Measurements from ENCODE around the gene API5.
A peak's percentile ranks its signal among the peaks of the same experiment; 100 is the strongest.

API5 gene

DNA sequence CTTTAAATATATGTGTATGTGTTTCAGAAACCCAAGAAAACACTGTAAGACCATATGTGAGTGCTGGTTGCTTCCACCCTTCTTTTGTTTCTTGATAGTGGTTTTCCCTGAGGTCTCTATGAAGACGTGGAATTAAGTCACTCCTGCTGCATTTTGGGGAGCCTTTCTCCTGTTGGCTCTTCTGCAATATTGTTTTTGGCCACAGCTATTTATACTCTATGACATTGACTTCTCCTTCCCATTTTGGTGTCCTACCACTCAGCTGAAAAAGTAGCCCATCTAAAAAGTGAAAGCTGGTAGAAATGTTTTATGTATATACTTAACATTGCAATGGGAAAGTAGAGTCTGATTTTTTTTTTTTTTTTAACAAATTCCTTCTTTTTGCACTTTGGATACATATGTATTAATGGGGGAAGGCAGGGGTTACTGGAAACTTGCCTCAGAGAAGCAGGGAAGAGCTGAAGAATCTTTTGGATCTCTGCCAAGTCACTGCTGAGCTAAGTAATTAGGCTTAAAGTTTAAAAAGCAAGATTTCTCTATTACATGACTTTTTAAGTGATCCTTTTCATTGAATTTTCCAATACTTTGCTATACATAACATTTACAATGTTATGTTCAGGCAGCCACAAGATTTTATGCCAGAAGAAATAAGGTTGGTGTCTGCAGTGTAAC is 48.7 kb downstream of the API5 start:
- no peak overlapping the region for H3K27ac ChIP-seq (ENCODE audit: low read depth, low read length)
- H3K36me3 ChIP-seq (ENCODE audit: control insufficient read depth, insufficient read depth, low read length) = peaks cover 6% of the 10 kb centered on the region; the same call in 1 of the 2 replicates
- peak overlapping the region; percentile 85 for H3K4me3 ChIP-seq (ENCODE audit: low read depth, low read length)
- peaks cover 21% of the 10 kb centered on the region for H3K4me1 ChIP-seq (ENCODE audit: control insufficient read depth, insufficient read depth, low read length)
- no peaks in the 10 kb centered on the region for H3K9me3 ChIP-seq (ENCODE audit: control insufficient read depth, insufficient read depth, low read depth, low read length)
- H3K9ac ChIP-seq (ENCODE audit: low read length) = no peak overlapping the region
- no peaks in the 10 kb centered on the region for H3K27me3 ChIP-seq (ENCODE audit: control insufficient read depth, insufficient read depth, low read length)

DNA sequence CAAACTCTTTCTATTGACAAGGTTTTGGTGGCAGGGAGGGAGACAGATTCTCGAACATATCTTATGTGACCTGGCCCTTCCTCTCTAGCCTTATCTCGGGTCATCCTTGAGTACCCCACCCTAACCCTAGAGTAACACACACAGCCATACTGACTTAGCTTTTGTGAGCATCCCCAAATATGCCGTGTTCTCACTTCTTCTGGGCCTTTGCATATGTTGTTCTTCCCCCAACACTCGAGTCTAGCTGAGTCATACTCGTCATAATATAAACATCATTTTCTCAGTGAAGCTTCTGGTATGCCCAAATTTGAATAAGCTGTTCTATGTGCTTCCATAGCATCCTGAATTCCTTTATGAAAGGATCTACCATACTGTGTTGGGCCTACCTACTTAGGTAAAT is 54.9 kb downstream of the API5 start:
- H3K4me3 ChIP-seq (ENCODE audit: low read depth, low read length) = no peak overlapping the region
- H3K4me1 ChIP-seq (ENCODE audit: control insufficient read depth, insufficient read depth, low read length) = no peaks in the 10 kb centered on the region
- H3K27me3 ChIP-seq (ENCODE audit: control insufficient read depth, insufficient read depth, low read length) = no peaks in the 10 kb centered on the region
- peaks cover 18% of the 10 kb centered on the region for H3K36me3 ChIP-seq (ENCODE audit: control insufficient read depth, insufficient read depth, low read length)
- H3K9me3 ChIP-seq (ENCODE audit: control insufficient read depth, insufficient read depth, low read depth, low read length) = no peaks in the 10 kb centered on the region
- no peak overlapping the region for H3K27ac ChIP-seq (ENCODE audit: low read depth, low read length)
- no peak overlapping the region for H3K9ac ChIP-seq (ENCODE audit: low read length)

DNA sequence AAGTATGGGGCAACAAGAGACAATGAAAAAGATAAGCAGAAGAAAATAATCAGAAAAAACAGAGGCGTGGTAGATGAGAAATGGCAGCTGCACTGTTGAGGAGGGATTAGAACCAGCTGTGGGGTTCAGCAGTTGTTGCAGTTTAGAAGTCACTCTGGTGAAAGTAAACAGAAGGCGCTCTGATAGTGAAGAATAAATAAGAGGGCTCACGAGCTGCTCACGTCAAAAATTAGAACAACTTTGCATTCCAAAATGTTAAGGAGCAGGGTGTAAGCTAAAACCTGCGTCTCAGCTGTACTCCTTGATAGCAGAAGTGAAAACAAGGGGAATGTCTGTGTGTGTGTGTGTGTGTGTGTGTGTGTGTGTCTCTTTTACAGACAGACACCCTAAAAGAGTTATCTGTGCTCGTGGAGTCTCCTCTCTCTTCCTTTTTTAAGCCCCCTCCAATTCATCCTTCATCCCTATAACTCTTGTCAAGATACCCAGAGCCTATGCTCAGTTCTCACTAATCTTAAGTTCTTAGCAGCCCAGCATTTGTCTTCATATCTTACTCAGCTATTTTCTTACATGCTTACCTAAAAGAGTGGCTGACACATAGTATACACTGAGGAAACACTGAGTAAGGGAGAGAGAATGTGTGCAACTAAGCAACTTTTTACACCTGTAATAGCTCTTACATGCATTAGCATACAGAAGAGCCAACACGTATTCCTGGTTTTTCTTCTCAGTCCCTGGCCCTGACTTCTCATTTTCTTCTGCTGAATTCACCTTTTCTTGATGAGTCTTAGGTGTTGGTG is 55.8 kb downstream of the API5 start:
- H3K4me1 ChIP-seq (ENCODE audit: control insufficient read depth, insufficient read depth, low read length) = no peaks in the 10 kb centered on the region
- peaks cover 20% of the 10 kb centered on the region for H3K36me3 ChIP-seq (ENCODE audit: control insufficient read depth, insufficient read depth, low read length)
- H3K4me3 ChIP-seq (ENCODE audit: low read depth, low read length) = no peak overlapping the region
- no peak overlapping the region for H3K9ac ChIP-seq (ENCODE audit: low read length)
- H3K27me3 ChIP-seq (ENCODE audit: control insufficient read depth, insufficient read depth, low read length) = no peaks in the 10 kb centered on the region
- no peaks in the 10 kb centered on the region for H3K9me3 ChIP-seq (ENCODE audit: control insufficient read depth, insufficient read depth, low read depth, low read length)
- no peak overlapping the region for H3K27ac ChIP-seq (ENCODE audit: low read depth, low read length)

DNA sequence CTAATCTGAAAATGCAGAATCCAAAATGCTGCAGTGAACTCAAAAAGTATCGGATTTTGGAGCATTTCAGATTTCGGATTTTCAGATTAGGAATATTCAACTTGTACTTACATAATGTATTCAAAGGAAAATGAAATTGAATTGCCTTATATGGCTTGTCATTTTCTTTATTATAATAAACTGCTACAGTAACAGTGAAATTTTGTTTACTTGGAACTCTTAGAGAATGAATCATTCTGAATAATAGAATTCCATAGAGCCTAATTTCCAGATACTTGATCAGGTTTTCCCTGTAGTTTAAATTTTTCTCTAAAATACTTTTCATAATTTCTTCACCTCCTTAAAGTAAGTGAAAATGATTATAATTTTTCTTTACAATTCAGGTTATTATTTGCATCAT is 64.3 kb downstream of the API5 start:
- no peak overlapping the region for H3K9ac ChIP-seq (ENCODE audit: low read length)
- H3K27me3 ChIP-seq (ENCODE audit: control insufficient read depth, insufficient read depth, low read length) = no peaks in the 10 kb centered on the region
- H3K4me3 ChIP-seq (ENCODE audit: low read depth, low read length) = no peak overlapping the region
- H3K9me3 ChIP-seq (ENCODE audit: control insufficient read depth, insufficient read depth, low read depth, low read length) = no peaks in the 10 kb centered on the region
- no peak overlapping the region for H3K27ac ChIP-seq (ENCODE audit: low read depth, low read length)
- H3K4me1 ChIP-seq (ENCODE audit: control insufficient read depth, insufficient read depth, low read length) = peaks cover under 1% of the 10 kb centered on the region; the same call in 1 of the 2 replicates
- peaks cover 13% of the 10 kb centered on the region; the same call in 1 of the 2 replicates for H3K36me3 ChIP-seq (ENCODE audit: control insufficient read depth, insufficient read depth, low read length)

DNA sequence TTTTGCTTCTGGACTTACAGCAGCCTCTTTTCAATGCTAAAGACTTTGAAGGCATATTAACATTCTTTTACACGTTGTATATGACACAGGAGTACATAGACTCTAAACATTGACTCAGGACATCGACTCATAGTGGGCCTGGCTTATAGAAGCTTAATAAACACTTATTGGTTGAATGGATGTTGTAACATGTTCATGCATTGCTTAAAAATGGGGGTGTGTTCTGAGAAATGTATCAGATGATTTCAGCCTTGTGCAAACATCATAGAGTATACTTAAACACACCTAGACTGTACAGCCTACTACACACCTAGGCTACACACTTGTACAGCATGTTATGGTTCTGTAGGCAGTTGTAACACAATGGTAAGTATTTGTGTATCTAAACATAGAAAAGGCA is 64.8 kb downstream of the API5 start:
- Histone ChIP-seq H3K27me3 (ENCODE audit: control insufficient read depth, insufficient read depth, low read length) (no peaks in the 10 kb centered on the region), H3K9ac (ENCODE audit: low read length) (no peak overlapping the region), H3K27ac (ENCODE audit: low read depth, low read length) (no peak overlapping the region), H3K36me3 (ENCODE audit: control insufficient read depth, insufficient read depth, low read length) (peaks cover 13% of the 10 kb centered on the region), H3K9me3 (ENCODE audit: control insufficient read depth, insufficient read depth, low read depth, low read length) (no peaks in the 10 kb centered on the region), H3K4me1 (ENCODE audit: control insufficient read depth, insufficient read depth, low read length) (peaks cover 6% of the 10 kb centered on the region), H3K4me3 (ENCODE audit: low read depth, low read length) (no peak overlapping the region)

DNA sequence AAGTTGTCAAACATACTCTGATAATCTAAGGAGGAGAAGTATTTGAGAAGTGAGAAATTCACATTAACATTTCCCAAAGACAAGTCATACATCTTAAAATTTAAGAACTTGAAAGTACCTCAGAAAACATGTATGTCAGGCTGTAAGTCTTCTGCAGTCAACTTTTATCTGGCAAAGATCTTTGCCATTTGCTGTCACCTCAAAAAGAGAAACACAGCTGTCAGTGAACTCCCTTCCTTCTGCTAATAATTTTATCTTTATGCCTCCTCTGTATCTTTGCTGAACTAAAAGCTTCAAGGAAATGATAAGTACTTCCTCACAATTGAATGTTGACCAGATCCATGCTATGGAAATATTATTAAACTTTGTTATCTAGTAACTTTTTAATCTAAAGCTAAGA is 65.6 kb downstream of the API5 start:
- Histone ChIP-seq H3K9ac (ENCODE audit: low read length) (no peak overlapping the region), H3K36me3 (ENCODE audit: control insufficient read depth, insufficient read depth, low read length) (peaks cover 11% of the 10 kb centered on the region), H3K4me1 (ENCODE audit: control insufficient read depth, insufficient read depth, low read length) (peaks cover 10% of the 10 kb centered on the region)

DNA sequence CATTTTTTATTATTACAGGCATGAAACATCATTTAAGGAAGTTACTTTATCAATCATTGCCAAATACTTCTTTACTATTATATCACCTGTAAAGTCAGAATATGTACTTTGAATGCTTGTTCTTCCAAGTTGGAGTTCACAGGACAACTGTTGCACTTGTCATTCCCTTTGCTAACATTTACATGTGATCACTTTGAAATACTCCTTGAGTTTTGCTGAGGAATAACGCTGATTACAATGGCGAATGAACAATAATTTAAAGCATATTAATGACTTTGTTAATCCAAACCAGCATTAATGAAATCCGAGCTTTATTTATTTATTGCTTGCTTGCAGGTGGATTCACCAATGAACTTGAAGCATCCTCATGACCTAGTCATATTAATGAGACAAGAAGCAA is 67.1 kb downstream of the API5 start:
- Histone ChIP-seq H3K4me3 (ENCODE audit: low read depth, low read length) (no peak overlapping the region), H3K27me3 (ENCODE audit: control insufficient read depth, insufficient read depth, low read length) (no peaks in the 10 kb centered on the region), H3K9me3 (ENCODE audit: control insufficient read depth, insufficient read depth, low read depth, low read length) (no peaks in the 10 kb centered on the region), H3K36me3 (ENCODE audit: control insufficient read depth, insufficient read depth, low read length) (peaks cover 11% of the 10 kb centered on the region), H3K9ac (ENCODE audit: low read length) (no peak overlapping the region), H3K4me1 (ENCODE audit: control insufficient read depth, insufficient read depth, low read length) (peaks cover 10% of the 10 kb centered on the region), H3K27ac (ENCODE audit: low read depth, low read length) (no peak overlapping the region)

More for the DNA sequence above, 65.6 kb downstream of the API5 start:
- Histone ChIP-seq H3K4me3 (ENCODE audit: low read depth, low read length) (no peak overlapping the region), H3K27me3 (ENCODE audit: control insufficient read depth, insufficient read depth, low read length) (no peaks in the 10 kb centered on the region), H3K27ac (ENCODE audit: low read depth, low read length) (no peak overlapping the region), H3K9me3 (ENCODE audit: control insufficient read depth, insufficient read depth, low read depth, low read length) (no peaks in the 10 kb centered on the region)

DNA sequence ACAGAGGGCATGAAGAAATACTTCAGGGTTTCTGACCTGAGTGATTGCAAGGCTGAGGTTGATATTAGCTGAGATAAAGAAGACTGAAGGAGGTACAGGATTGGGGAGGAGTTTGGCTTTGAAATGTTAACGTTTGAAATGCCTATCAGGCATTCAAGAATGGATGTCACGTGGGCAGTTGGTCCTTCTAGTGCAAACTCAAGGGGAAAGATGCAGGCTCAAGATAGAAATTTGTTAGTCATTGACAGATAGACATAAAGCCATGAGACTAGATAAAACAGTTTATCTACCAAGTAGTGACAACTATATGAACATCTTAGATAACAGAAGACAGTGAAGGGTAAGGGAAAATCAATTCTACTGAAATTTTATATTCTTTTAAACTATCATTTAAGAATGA is 70.0 kb downstream of the API5 start:
- Histone ChIP-seq H3K36me3 (ENCODE audit: control insufficient read depth, insufficient read depth, low read length) (peaks cover 11% of the 10 kb centered on the region), H3K27me3 (ENCODE audit: control insufficient read depth, insufficient read depth, low read length) (no peaks in the 10 kb centered on the region), H3K27ac (ENCODE audit: low read depth, low read length) (no peak overlapping the region), H3K4me1 (ENCODE audit: control insufficient read depth, insufficient read depth, low read length) (peaks cover 10% of the 10 kb centered on the region), H3K9ac (ENCODE audit: low read length) (no peak overlapping the region), H3K4me3 (ENCODE audit: low read depth, low read length) (no peak overlapping the region), H3K9me3 (ENCODE audit: control insufficient read depth, insufficient read depth, low read depth, low read length) (no peaks in the 10 kb centered on the region)

DNA sequence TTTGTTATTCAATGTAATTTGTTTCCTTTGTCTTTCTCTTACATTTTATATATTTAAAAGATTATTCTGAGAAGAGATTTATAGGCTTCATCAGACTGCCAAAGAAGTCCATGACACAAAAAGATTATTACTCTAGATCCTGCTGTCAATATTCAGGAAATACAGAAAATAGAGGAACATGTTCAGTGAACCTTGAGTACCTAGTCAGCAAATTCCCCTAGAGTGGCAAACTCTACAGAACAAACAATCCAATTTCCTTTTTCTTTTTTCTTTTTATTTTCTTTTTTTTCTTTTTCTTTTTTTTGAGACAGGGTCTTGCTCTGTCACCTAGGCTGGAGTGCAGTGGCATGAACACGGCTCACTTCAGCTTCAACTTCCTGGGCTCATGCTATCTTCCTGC is 70.8 kb downstream of the API5 start:
- Histone ChIP-seq H3K9me3 (ENCODE audit: control insufficient read depth, insufficient read depth, low read depth, low read length) (no peaks in the 10 kb centered on the region), H3K27me3 (ENCODE audit: control insufficient read depth, insufficient read depth, low read length) (no peaks in the 10 kb centered on the region), H3K36me3 (ENCODE audit: control insufficient read depth, insufficient read depth, low read length) (peaks cover 16% of the 10 kb centered on the region), H3K4me1 (ENCODE audit: control insufficient read depth, insufficient read depth, low read length) (peaks cover 10% of the 10 kb centered on the region), H3K9ac (ENCODE audit: low read length) (no peak overlapping the region), H3K4me3 (ENCODE audit: low read depth, low read length) (no peak overlapping the region), H3K27ac (ENCODE audit: low read depth, low read length) (no peak overlapping the region)

DNA sequence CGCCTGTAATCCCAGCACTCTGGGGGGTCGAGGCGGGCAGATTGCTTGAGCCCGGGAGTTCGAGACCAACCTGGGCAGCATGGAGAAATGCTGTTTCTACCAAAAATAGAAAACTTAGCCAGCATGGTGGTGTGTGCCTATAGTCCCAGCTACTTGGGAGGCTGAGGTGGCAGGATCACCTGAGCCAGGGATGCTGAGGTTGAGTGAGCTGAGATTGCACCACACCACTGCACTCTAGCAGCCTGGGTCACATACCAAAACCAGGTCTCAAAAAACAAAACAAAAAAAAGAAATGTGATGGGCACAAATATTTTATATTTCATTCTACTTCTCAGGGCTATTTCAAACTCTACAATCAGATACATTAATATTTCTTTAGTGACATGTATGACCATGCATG is 72.6 kb downstream of the API5 start:
- Histone ChIP-seq H3K27me3 (ENCODE audit: control insufficient read depth, insufficient read depth, low read length) (no peaks in the 10 kb centered on the region), H3K9me3 (ENCODE audit: control insufficient read depth, insufficient read depth, low read depth, low read length) (no peaks in the 10 kb centered on the region), H3K36me3 (ENCODE audit: control insufficient read depth, insufficient read depth, low read length) (peaks cover 19% of the 10 kb centered on the region), H3K4me1 (ENCODE audit: control insufficient read depth, insufficient read depth, low read length) (peaks cover 10% of the 10 kb centered on the region), H3K4me3 (ENCODE audit: low read depth, low read length) (no peak overlapping the region), H3K9ac (ENCODE audit: low read length) (no peak overlapping the region), H3K27ac (ENCODE audit: low read depth, low read length) (no peak overlapping the region)

DNA sequence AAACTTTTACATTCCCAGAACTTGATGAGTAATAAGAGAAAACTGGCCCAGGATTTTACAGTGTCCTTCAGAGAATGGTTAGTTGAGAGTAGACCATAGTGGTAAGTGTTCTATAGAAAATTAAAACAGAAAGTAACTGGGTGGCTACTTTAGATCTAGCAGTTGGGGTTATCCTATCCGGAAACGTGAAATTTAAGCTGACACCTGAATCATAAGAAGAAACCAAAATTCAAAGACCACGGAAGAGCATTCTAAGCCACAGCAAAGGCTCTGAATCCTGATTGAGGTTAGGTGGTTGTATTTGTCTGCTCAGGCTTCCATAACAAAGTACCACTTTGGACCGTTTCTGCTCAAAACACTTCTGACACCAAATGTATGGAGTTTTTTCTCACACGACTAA is 80.9 kb downstream of the API5 start:
- Histone ChIP-seq H3K4me3 (ENCODE audit: low read depth, low read length) (no peak overlapping the region), H3K9ac (ENCODE audit: low read length) (no peak overlapping the region), H3K36me3 (ENCODE audit: control insufficient read depth, insufficient read depth, low read length) (peaks cover 71% of the 10 kb centered on the region), H3K4me1 (ENCODE audit: control insufficient read depth, insufficient read depth, low read length) (peaks cover 10% of the 10 kb centered on the region), H3K27me3 (ENCODE audit: control insufficient read depth, insufficient read depth, low read length) (no peaks in the 10 kb centered on the region), H3K9me3 (ENCODE audit: control insufficient read depth, insufficient read depth, low read depth, low read length) (no peaks in the 10 kb centered on the region), H3K27ac (ENCODE audit: low read depth, low read length) (no peak overlapping the region)

Measured in HUES6 (cell line).